GM19463 (cell line): ENCODE data around the gene GAPDHS.

ENCODE experiments used
- ATAC-seq: cut with Tn5 transposase; IDR thresholded peaks from one replicate; pipeline ENCODE4 v1.9.1; 2021; ENCODE audit warnings: mild to moderate bottlenecking, moderate library complexity; ENCODE audit not compliant: unreplicated experiment

GAPDHS gene

GRCh38 chr19:35533201-35533821 lies at the start of gene GAPDHS:
Gene GAPDHS, plus strand, starts transcription at chr19:35533456. Its CDS starts 72 bp downstream, at chr19:35533528.
- no peak for ATAC-seq

- ATAC-seq: no peak
Observed at GRCh38 chr19:35484252-35485036, 48.8 kb upstream of the GAPDHS start.

- ATAC-seq: no peak
Observed at GRCh38 chr19:35486268-35486708, 47.0 kb upstream of the GAPDHS start.

GRCh38 chr19:35487656-35488182 lies 45.5 kb upstream of the GAPDHS start:
- ATAC-seq: no peak

GRCh38 chr19:35488677-35489076 lies 44.6 kb upstream of the GAPDHS start:
- no peak for ATAC-seq

GRCh38 chr19:35490364-35490763 lies 42.9 kb upstream of the GAPDHS start, which contains the start of gene KRTDAP:
Gene KRTDAP, minus strand, starts transcription at chr19:35490464. Its CDS starts 22 bp downstream, at chr19:35490442.
- ATAC-seq: no peak

- ATAC-seq: no peak
Observed at GRCh38 chr19:35491836-35492360, 41.4 kb upstream of the GAPDHS start.

- ATAC-seq: no peak
Observed at GRCh38 chr19:35493971-35494370, 39.3 kb upstream of the GAPDHS start.

- no peak for ATAC-seq
Observed at GRCh38 chr19:35495107-35496064, 37.9 kb upstream of the GAPDHS start.

DNA sequence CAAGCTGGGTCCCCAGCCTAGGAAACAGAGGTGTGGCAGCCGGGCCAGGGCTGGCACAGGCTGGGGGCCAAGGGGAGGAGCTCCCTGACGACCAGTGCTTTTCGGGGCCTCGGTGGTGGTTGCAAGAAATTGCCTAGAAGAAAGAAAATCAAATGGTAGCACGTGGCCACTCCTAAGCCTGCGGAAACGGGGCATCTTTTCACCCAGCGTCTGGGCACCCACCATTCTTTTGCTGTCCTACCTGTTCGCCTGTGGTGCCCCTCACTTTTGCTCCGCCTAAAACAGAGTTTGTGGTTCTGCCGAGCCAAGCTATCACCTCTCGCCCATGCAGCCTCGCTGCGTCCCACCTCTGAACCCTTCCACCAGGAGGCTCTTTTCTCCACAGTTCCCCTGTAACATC lies 35.9 kb upstream of the GAPDHS start:
- ATAC-seq: no peak

- ATAC-seq: no peak
Observed at GRCh38 chr19:35498220-35498619, 35.0 kb upstream of the GAPDHS start.

- ATAC-seq: no peak
Observed at GRCh38 chr19:35498984-35499527, 34.2 kb upstream of the GAPDHS start.

- ATAC-seq: no peak
Observed at GRCh38 chr19:35500611-35501010, 32.6 kb upstream of the GAPDHS start.

DNA sequence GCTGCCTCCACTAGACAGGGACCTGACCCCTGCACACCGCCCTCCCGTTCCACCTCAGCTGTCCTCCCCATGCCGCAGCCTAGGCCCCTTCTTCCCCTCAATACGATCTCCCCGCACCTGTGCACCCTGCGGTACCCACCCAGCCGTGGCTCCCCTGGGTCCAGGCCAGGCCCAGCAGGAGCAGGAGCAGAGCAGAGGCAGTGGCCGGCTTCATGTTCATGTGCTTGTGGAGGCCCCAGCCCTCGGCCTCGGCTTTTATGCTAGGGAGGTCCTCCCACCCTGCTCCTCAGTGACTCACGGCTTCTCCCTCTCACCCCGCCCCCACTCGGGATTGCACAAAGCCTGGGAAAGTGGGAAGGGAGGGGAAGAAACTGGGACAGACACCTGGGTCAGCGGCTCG lies 31.6 kb upstream of the GAPDHS start:
- no peak for ATAC-seq

GRCh38 chr19:35502751-35503150 lies 30.5 kb upstream of the GAPDHS start:
- no peak for ATAC-seq

- ATAC-seq: no peak
Observed at GRCh38 chr19:35506011-35506410, 27.2 kb upstream of the GAPDHS start.

DNA sequence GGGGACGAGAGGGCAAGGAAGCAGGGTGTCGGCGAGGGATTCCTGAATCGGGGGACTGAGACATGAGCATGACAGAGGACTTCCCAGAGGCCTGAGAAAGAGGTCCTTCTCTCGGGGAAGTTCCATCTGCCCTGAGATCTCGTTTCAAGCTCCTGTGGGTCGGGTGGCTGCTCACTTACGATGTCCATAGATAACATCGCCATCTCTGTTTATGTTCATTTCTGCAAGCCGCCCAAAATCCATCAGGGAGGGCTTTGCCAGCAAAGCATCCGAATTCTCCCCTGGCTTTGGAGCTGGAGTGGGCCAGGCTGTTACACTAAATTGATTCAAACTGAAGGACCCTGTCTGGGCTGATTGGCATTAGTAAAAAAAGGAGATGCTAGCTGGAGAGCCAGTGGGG lies 25.7 kb upstream of the GAPDHS start:
- ATAC-seq: no peak

DNA sequence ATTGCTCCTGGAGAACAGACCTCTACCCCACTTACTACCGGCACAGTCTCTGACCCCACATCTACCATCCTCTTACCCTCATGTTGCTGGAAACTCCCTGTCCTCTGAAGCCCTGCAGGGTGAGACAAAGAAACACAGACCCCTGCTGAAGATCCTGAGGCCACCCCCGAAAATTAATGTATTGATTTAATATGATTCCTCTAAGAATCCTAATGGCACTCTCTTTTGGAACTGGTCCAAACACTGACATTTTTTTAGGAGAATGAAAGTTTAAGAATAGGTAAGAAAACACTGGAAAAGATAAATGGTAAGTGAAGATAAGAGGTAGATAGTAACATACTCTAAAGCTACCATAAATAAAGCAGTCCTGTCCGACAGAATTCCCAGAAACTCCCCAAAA lies 25.1 kb upstream of the GAPDHS start:
- no peak for ATAC-seq

DNA sequence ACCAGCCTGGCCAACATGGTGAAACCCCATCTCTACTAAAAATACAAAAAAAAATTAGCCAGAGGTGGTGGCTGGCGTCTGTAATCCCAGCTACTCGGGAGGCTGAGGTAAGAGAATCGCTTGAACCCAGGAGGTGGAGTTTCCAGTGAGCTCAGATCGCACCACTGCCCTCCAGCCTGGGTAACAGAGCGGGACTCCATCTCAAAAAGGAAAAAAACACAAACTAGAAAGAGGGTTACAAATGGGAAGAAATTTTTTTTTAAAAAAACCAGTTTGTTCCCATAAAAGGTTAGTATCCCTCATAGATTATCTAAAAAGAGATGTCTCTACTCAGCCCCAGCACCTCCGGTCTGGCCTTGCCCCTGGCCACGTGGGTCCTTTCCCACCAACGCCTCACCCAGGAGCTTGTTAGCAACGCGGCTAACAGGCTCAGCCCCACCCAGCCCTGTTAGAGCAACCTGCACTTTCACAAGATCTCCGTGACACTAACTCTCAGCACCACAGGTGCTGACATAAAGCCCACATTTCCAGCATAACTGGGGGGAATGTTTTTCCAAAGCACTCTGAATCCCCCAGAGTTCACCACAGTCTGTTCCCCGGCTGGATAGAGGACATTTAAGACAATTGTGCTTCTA lies 24.1 kb upstream of the GAPDHS start:
- ATAC-seq: no peak
